Measurements from ENCODE around the gene CFAP46. TPM values are rescaled to one million over a fixed set of nuclear protein-coding genes. Genes with fewer than 3 reads are reported as not detected.

CFAP46 gene
- total and polyA plus RNA-seq, 9 of the 15 experiments (the other 6 are each of a cell fraction or from before 2014, with no cell fraction given) = not detected

DNA sequence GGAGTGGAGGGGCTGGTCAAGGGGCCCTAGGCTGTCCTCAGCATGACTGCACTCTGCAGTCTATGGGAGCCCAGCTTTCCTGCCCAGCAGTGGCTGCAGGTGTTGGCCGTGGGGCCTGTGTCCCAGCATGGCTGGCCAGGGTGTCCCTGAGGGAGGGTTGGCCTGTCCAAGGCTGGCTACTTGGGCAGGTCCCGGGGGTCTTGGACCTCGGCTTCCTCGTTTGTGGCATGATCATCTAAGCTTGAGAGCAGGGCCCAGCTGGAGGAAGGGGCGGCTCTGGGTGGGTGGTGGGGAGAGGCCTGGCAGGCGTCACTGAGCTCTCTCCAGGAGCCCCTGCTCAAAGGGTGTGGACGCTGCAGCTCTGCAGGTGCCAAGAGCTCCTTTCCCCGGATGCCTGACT, 43.7 kb upstream of the CFAP46 start:
- ATAC-seq (no peak), FAIRE-seq (no peak), DNase-seq (ENCODE audit: extremely low read depth in 1 of 4, low spot score in 3 of 4) (no peak)
- H4K20me1 ChIP-seq (replicated peaks; ENCODE audit: control insufficient read depth, insufficient read depth, low read length) = 0 out of 2 replicates have a peak, but pooled peaks cover 4% of the 10 kb centered on the region
- in situ Hi-C loops (cut with MboI) = no loop called here
- BruUV-seq (replicated peaks) = no TSS peak
- ChIA-PET CTCF (ENCODE audit: low intra/inter-chr PET ratio) (no interaction called here), POLR2A (no interaction called here)
- no peaks in the 10 kb centered on the region for H3K36me3 ChIP-seq (ENCODE audit: control insufficient read depth, insufficient read depth, low read length)
- no peaks in the 10 kb centered on the region for H3K9me1 ChIP-seq (ENCODE audit: control insufficient read depth, insufficient read depth, low read length)
- H3K4me3 ChIP-seq = no peak overlapping the region
- TF ChIP-seq, protein P1, sequence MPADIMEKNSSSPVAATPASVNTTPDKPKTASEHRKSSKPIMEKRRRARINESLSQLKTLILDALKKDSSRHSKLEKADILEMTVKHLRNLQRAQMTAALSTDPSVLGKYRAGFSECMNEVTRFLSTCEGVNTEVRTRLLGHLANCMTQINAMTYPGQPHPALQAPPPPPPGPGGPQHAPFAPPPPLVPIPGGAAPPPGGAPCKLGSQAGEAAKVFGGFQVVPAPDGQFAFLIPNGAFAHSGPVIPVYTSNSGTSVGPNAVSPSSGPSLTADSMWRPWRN (IDR thresholded peaks at IDR 0.05; ENCODE audit: low read depth) = no peak
- TF ChIP-seq SMARCE1 (IDR thresholded peaks at IDR 0.05) = no peak
- no peaks in the 10 kb centered on the region for H3K9me3 ChIP-seq (replicated peaks; ENCODE audit: control insufficient read depth, insufficient read depth, low read depth, low read length)
- peaks cover 0 to 22% of the 10 kb centered on the region in 2 experiments; a peak in 2 of 5 replicates for H3K27me3 ChIP-seq (ENCODE audit: control insufficient read depth in 2 of 2, insufficient read depth in 2 of 2, low read length in 2 of 2)
- no peaks in the 10 kb centered on the region for H3K79me2 ChIP-seq (ENCODE audit: control insufficient read depth, insufficient read depth, low read length)
- H3K4me2 ChIP-seq (ENCODE audit: insufficient read depth, low read length) = no peak overlapping the region
- H2AFZ ChIP-seq (ENCODE audit: low read depth, low read length) = no peak overlapping the region
- peaks cover 0 to 3% of the 10 kb centered on the region in 2 experiments; a peak in 1 of 5 replicates for H3K4me1 ChIP-seq (replicated peaks in 1 of 2; ENCODE audit: control insufficient read depth in 2 of 2, insufficient read depth in 2 of 2, low read length in 2 of 2)
- H3K27ac ChIP-seq (ENCODE audit: extremely low read depth, low read depth, low read length) = no peak overlapping the region
- 0% methylated on average over 4 of the region's 8 CpGs for WGBS (ENCODE audit: insufficient coverage, low coverage, missing lambda C conversion rate)
- no peak overlapping the region for H3K9ac ChIP-seq (ENCODE audit: insufficient read depth in 1 of 2, low read depth in 2 of 2, low read length in 2 of 2)
- intact Hi-C loops (cut with micrococcal nuclease) = no loop called here

GRCh38 chr10:132985546-132985900, 43.2 kb upstream of the CFAP46 start:
- H3K27me3 ChIP-seq (ENCODE audit: control insufficient read depth in 2 of 2, insufficient read depth in 2 of 2, low read length in 2 of 2) = peaks cover 0 to 22% of the 10 kb centered on the region in 2 experiments; a peak in 2 of 5 replicates
- H2AFZ ChIP-seq (ENCODE audit: low read depth, low read length) = no peak overlapping the region
- ChIA-PET CTCF (ENCODE audit: low intra/inter-chr PET ratio) (no interaction called here), POLR2A (no interaction called here)
- intact Hi-C loops (cut with micrococcal nuclease) = no loop called here
- FAIRE-seq = no peak
- in situ Hi-C loops (cut with MboI) = no loop called here
- no peaks in the 10 kb centered on the region for H3K79me2 ChIP-seq (ENCODE audit: control insufficient read depth, insufficient read depth, low read length)
- DNase-seq (ENCODE audit: extremely low read depth in 1 of 4, low spot score in 3 of 4) = no peak
- H4K20me1 ChIP-seq (replicated peaks; ENCODE audit: control insufficient read depth, insufficient read depth, low read length) = 0 out of 2 replicates have a peak, but pooled peaks cover 4% of the 10 kb centered on the region
- no peak overlapping the region for H3K4me2 ChIP-seq (ENCODE audit: insufficient read depth, low read length)
- BruUV-seq (replicated peaks) = no TSS peak
- H3K4me3 ChIP-seq = no peak overlapping the region
- no peaks in the 10 kb centered on the region for H3K9me1 ChIP-seq (ENCODE audit: control insufficient read depth, insufficient read depth, low read length)
- H3K4me1 ChIP-seq (replicated peaks in 1 of 2; ENCODE audit: control insufficient read depth in 2 of 2, insufficient read depth in 2 of 2, low read length in 2 of 2) = peaks cover 0 to 3% of the 10 kb centered on the region in 2 experiments; a peak in 1 of 5 replicates
- no peaks in the 10 kb centered on the region for H3K36me3 ChIP-seq (ENCODE audit: control insufficient read depth, insufficient read depth, low read length)
- 0% methylated on average over 1 of the region's 6 CpGs for WGBS (ENCODE audit: insufficient coverage, low coverage, missing lambda C conversion rate)
- ATAC-seq = no peak
- H3K9me3 ChIP-seq (replicated peaks; ENCODE audit: control insufficient read depth, insufficient read depth, low read depth, low read length) = no peaks in the 10 kb centered on the region
- H3K27ac ChIP-seq (ENCODE audit: extremely low read depth, low read depth, low read length) = no peak overlapping the region
- H3K9ac ChIP-seq (ENCODE audit: insufficient read depth in 1 of 2, low read depth in 2 of 2, low read length in 2 of 2) = no peak overlapping the region
- TF ChIP-seq ZNF174 (CRISPR knock-in tag; IDR thresholded peaks at IDR 0.05) (no peak), ZNF263 (CRISPR knock-in tag; IDR thresholded peaks at IDR 0.05; ENCODE audit: borderline replicate concordance) (no peak), DNMT1 (IDR thresholded peaks at IDR 0.05) (no peak), WHSC1 (IDR thresholded peaks at IDR 0.05; ENCODE audit: low read length) (no peak), STAG1 (CRISPR knock-in tag; IDR thresholded peaks at IDR 0.05; ENCODE audit: borderline replicate concordance) (no peak), TAF15 (IDR thresholded peaks at IDR 0.05; ENCODE audit: low read depth, low read length) (no peak), CSDE1 (IDR thresholded peaks at IDR 0.05) (no peak), BRD4 (IDR thresholded peaks at IDR 0.05) (no peak), TRIM28 (IDR thresholded peaks at IDR 0.05) (no peak)
- TF ChIP-seq, protein P2, sequence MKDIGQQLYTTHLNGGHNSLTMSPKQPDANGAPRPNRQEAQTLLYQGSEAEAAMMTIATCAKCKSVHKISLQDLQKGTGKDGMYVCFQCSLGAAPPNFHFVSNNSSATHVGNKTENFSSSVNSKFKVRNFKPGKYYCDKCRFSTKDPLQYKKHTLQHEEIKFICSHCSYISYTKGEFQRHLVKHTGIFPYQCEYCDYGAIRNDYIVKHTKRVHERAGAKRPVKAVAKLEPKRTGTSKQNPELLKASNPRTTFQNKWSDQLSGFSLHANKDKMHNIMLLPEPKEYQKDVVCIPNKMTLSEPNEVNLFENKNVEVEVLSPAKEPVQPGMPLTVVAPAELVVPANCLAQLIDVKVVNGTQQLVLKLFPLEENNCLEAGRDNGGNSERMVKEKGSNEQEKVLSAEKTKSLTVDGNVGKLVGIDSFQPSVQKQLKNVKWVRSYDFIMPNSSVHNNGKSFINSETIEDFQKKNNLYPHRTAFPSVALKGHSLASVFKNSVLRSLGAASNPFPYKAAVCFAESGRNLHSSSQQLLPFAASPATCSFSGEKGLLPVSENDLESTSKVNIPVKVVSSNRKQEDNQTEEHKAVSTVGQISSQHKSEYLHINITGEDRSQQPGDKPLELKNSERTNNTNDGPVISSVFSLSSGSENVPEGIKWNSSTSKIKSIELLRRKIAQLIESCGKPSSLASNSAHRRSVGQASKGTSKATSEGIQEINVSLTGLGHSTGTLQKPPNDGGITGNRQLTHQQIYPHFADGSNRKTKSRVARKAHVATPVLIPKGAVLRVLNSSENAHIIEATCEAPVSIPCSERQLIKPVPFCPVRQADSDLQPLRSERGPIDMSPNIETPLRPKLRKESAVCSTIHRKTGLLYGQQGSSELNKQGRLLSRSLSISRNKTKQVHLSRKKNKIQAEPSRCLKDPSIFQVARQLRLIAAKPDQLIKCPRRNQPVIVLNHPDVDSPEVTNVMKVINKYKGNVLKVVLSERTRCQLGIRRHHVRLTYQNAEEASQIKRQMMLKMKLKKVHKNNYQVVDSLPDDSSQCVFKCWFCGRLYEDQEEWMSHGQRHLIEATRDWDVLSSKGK (CRISPR knock-in tag; IDR thresholded peaks at IDR 0.05) = no peak
- TF ChIP-seq, protein P3, sequence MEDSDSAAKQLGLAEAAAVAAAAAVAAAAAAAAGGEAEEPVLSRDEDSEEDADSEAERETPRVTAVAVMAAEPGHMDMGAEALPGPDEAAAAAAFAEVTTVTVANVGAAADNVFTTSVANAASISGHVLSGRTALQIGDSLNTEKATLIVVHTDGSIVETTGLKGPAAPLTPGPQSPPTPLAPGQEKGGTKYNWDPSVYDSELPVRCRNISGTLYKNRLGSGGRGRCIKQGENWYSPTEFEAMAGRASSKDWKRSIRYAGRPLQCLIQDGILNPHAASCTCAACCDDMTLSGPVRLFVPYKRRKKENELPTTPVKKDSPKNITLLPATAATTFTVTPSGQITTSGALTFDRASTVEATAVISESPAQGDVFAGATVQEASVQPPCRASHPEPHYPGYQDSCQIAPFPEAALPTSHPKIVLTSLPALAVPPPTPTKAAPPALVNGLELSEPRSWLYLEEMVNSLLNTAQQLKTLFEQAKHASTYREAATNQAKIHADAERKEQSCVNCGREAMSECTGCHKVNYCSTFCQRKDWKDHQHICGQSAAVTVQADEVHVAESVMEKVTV (CRISPR knock-in tag; IDR thresholded peaks at IDR 0.05) = no peak
